GM18502 (cell line): ENCODE data around the gene ZNF524.

Experiments used
- ATAC-seq: cut with Tn5 transposase; IDR thresholded peaks from one replicate; pipeline ENCODE4 v1.9.1; 2021; ENCODE audit warnings: mild to moderate bottlenecking; ENCODE audit not compliant: unreplicated experiment, poor library complexity

Gene ZNF524

GRCh38 chr19:55600662-55601028 lies 557 bp downstream of the ZNF524 start:
- no peak for ATAC-seq

- no peak for ATAC-seq
These were observed 996 bp downstream of the ZNF524 start for GRCh38 chr19:55601084-55601483.

- ATAC-seq, result no peak
These were observed 2.3 kb downstream of the ZNF524 start for GRCh38 chr19:55602104-55603001.

GRCh38 chr19:55603115-55603514 lies 3.0 kb downstream of the ZNF524 start:
- ATAC-seq, result no peak

GRCh38 chr19:55603581-55604292 lies 3.6 kb downstream of the ZNF524 start:
- ATAC-seq, result no peak

- peak; percentile 69 for ATAC-seq
These were observed 5.1 kb downstream of the ZNF524 start for GRCh38 chr19:55605207-55605636.

GRCh38 chr19:55605637-55606470 lies 5.8 kb downstream of the ZNF524 start, which contains the start of gene ZNF865:
Gene ZNF865 (plus strand): TSS chr19:55605647. CDS start chr19:55613619, 7,972 bp downstream.
- ATAC-seq, result peak; percentile 30

GRCh38 chr19:55606471-55606787 lies 6.3 kb downstream of the ZNF524 start:
- no peak for ATAC-seq

- no peak for ATAC-seq
These were observed 6.7 kb downstream of the ZNF524 start for GRCh38 chr19:55606817-55607216.

- no peak for ATAC-seq
These were observed 9.2 kb downstream of the ZNF524 start for GRCh38 chr19:55609326-55609725.

GRCh38 chr19:55611300-55611982 lies 11.4 kb downstream of the ZNF524 start:
- ATAC-seq, result no peak

GRCh38 chr19:55611983-55612645 lies 12.0 kb downstream of the ZNF524 start:
- no peak for ATAC-seq

GRCh38 chr19:55613396-55613795 lies 13.3 kb downstream of the ZNF524 start:
- ATAC-seq, result no peak

GRCh38 chr19:55613930-55614710 lies 14.0 kb downstream of the ZNF524 start:
- ATAC-seq, result no peak

- ATAC-seq, result no peak
These were observed 14.8 kb downstream of the ZNF524 start for GRCh38 chr19:55614711-55615542.

- no peak for ATAC-seq
These were observed 15.7 kb downstream of the ZNF524 start for GRCh38 chr19:55615543-55616394.

GRCh38 chr19:55616395-55616875 lies 16.3 kb downstream of the ZNF524 start:
- no peak for ATAC-seq
